ENCODE results near the gene DAPK1.

DAPK1 gene

GRCh38 chr9:87519461-87519860 is 21.8 kb downstream of the DAPK1 start:
- no peak for DNase-seq

- no peak for DNase-seq
Measured at GRCh38 chr9:87520172-87520683, 22.6 kb downstream of the DAPK1 start.

- DNase-seq, result no peak
Measured at GRCh38 chr9:87521834-87522233, 24.2 kb downstream of the DAPK1 start.

- no peak for DNase-seq
Measured at GRCh38 chr9:87524061-87524460, 26.4 kb downstream of the DAPK1 start.

GRCh38 chr9:87525546-87526303 is 28.1 kb downstream of the DAPK1 start:
- no peak for DNase-seq

GRCh38 chr9:87527211-87527916 is 29.7 kb downstream of the DAPK1 start:
- no peak for DNase-seq

GRCh38 chr9:87528969-87529368 is 31.3 kb downstream of the DAPK1 start:
- DNase-seq, result no peak

- no peak for DNase-seq
Measured at GRCh38 chr9:87529671-87530070, 32.0 kb downstream of the DAPK1 start.

- DNase-seq, result no peak
Measured at GRCh38 chr9:87530716-87531115, 33.0 kb downstream of the DAPK1 start.

GRCh38 chr9:87531370-87532295 is 34.0 kb downstream of the DAPK1 start:
- DNase-seq, result no peak

- no peak for DNase-seq
Measured at GRCh38 chr9:87533271-87533670, 35.6 kb downstream of the DAPK1 start.

- no peak for DNase-seq
Measured at GRCh38 chr9:87534036-87534435, 36.4 kb downstream of the DAPK1 start.

- DNase-seq, result no peak
Measured at GRCh38 chr9:87534957-87535356, 37.3 kb downstream of the DAPK1 start.

- DNase-seq, result no peak
Measured at GRCh38 chr9:87535817-87536539, 38.3 kb downstream of the DAPK1 start.

GRCh38 chr9:87537625-87538024 is 40.0 kb downstream of the DAPK1 start:
- no peak for DNase-seq

GRCh38 chr9:87540444-87541105 is 42.9 kb downstream of the DAPK1 start:
- no peak for DNase-seq

GRCh38 chr9:87541663-87542062 is 44.0 kb downstream of the DAPK1 start:
- no peak for DNase-seq

- no peak for DNase-seq
Measured at GRCh38 chr9:87542141-87542540, 44.5 kb downstream of the DAPK1 start.

- DNase-seq, result no peak
Measured at GRCh38 chr9:87543251-87543650, 45.6 kb downstream of the DAPK1 start.

- no peak for DNase-seq
Measured at GRCh38 chr9:87545858-87546257, 48.2 kb downstream of the DAPK1 start.

GRCh38 chr9:87546704-87547103 is 49.0 kb downstream of the DAPK1 start:
- no peak for DNase-seq

- DNase-seq, result no peak
Measured at GRCh38 chr9:87547671-87548081, 50.0 kb downstream of the DAPK1 start.

Data from NCI-H2107 (cell line).